ENCODE results near the gene DNAH14.

DNA sequence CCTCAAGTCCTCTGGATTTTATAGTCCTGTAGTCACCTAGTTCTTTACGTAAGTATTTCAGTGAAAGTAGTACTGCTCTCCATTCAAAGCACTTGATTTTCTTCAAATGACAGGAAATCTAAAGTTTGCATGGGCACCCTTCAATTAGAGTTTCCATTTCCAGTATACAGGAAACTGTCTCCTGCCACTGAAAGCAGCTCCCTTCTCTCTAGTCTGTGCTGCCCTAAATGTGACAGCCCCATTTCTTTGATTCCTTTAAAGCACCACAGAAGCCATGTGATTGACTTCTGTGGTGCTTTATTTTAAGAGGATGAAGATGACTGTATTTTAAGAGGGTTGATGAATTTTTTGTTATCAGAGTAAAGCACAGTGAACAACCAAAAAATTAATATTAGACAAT lies 226.1 kb downstream of the DNAH14 start:
- TF ChIP-seq REST (IDR thresholded peaks at IDR 0.05; ENCODE audit: borderline replicate concordance) (no peak), TAF1 (IDR thresholded peaks at IDR 0.05; ENCODE audit: low read depth) (no peak), POLR2AphosphoS5 (IDR thresholded peaks at IDR 0.05) (no peak), CTCF (IDR thresholded peaks at IDR 0.05; ENCODE audit: poor library complexity, severe bottlenecking) (no peak), EZH2 (IDR thresholded peaks at IDR 0.05; ENCODE audit: borderline replicate concordance, insufficient read depth, low read length, poor library complexity, severe bottlenecking) (no peak), RAD21 (conservative IDR thresholded peaks at IDR 0.05) (no peak), MXI1 (conservative IDR thresholded peaks at IDR 0.05; ENCODE audit: poor library complexity, severe bottlenecking) (no peak)
